Measurements from ENCODE around the gene TTC34. TPM values are rescaled to one million over a fixed set of nuclear protein-coding genes. Genes with fewer than 3 reads are reported as not detected.
"Not testable (repeated sequence)": the region's sequence is repeated elsewhere in the genome, so short reads cannot be mapped to it uniquely, and the experiment has no call there.

The TTC34 gene
- total and polyA plus RNA-seq, 2 of the 4 experiments (the other 2 are of a cell fraction), result under 0.01 to 0.09 TPM

- BruUV-seq (replicated peaks); H2BK5ac ChIP-seq (ENCODE audit: low read depth, low read length, poor library complexity, severe bottlenecking); H2AK5ac ChIP-seq (ENCODE audit: low read depth, low read length); H2AFZ ChIP-seq (replicated peaks; ENCODE audit: low read length, poor library complexity); DNase-seq; ATAC-seq (ENCODE audit: low read depth); H4K8ac ChIP-seq (ENCODE audit: low read depth in 2 of 2, low read length in 2 of 2); H3K79me1 ChIP-seq (ENCODE audit: low read depth in 1 of 2, low read length in 2 of 2); H3K9me1 ChIP-seq (ENCODE audit: insufficient read depth, low read length); H3K56ac ChIP-seq (ENCODE audit: extremely low read depth, insufficient read depth, low read length); H4K91ac ChIP-seq (ENCODE audit: insufficient read depth, low read depth, low read length); in situ Hi-C loops (cut with MboI; ENCODE audit: low sequenced_read_pairs); H3K4me3 ChIP-seq (ENCODE audit: insufficient read depth, low read depth, low read length); intact Hi-C loops (cut with micrococcal nuclease); H2BK15ac ChIP-seq (ENCODE audit: low read depth, low read length); H2BK120ac ChIP-seq (ENCODE audit: low read depth, low read length); H3K27me3 ChIP-seq (ENCODE audit: control insufficient read depth, insufficient read depth, low read length); H3K18ac ChIP-seq (ENCODE audit: low read depth, low read length); H3K9ac ChIP-seq (ENCODE audit: low read depth, low read length); H3K4me1 ChIP-seq (ENCODE audit: control insufficient read depth, insufficient read depth, low read length); H2BK20ac ChIP-seq (ENCODE audit: low read depth, low read length); H3K14ac ChIP-seq (replicated peaks; ENCODE audit: low read depth, low read length); POLR2A ChIA-PET (ENCODE audit: unreplicated experiment); H3K27ac ChIP-seq (ENCODE audit: insufficient read depth, low read length); H3K36me3 ChIP-seq (ENCODE audit: control insufficient read depth, insufficient read depth, low read length); dilution Hi-C loops (cut with HindIII; ENCODE audit: low sequenced_read_pairs, unreplicated experiment); H2AK9ac ChIP-seq (replicated peaks; ENCODE audit: low read depth, low read length, poor library complexity); H3K4me2 ChIP-seq (ENCODE audit: low read depth, low read length); H3K4ac ChIP-seq (ENCODE audit: low read depth, low read length); H3K23ac ChIP-seq (ENCODE audit: low read depth, low read length); H4K5ac ChIP-seq (ENCODE audit: low read depth, low read length); CTCF ChIA-PET; H4K20me1 ChIP-seq (ENCODE audit: insufficient read depth, low read length): not testable (repeated sequence)
- peaks cover 15% of the 10 kb centered on the region for H3K9me3 ChIP-seq (ENCODE audit: control insufficient read depth, insufficient read depth, low read length)
- WGBS, 2 experiments (ENCODE audit: extremely low coverage in 2 of 2, insufficient read length in 1 of 2), result no CpG with 5 or more reads among the region's 14 CpGs
Observed at GRCh38 chr1:2755426-2755825, 46.1 kb downstream of the TTC34 start.

- H4K5ac ChIP-seq (ENCODE audit: low read depth, low read length); H2AK9ac ChIP-seq (replicated peaks; ENCODE audit: low read depth, low read length, poor library complexity); H3K18ac ChIP-seq (ENCODE audit: low read depth, low read length); H3K9ac ChIP-seq (ENCODE audit: low read depth, low read length); H3K9me1 ChIP-seq (ENCODE audit: insufficient read depth, low read length); H3K4me3 ChIP-seq (ENCODE audit: insufficient read depth, low read depth, low read length); H3K23ac ChIP-seq (ENCODE audit: low read depth, low read length); CTCF ChIA-PET; H4K91ac ChIP-seq (ENCODE audit: insufficient read depth, low read depth, low read length); H3K27me3 ChIP-seq (ENCODE audit: control insufficient read depth, insufficient read depth, low read length); ATAC-seq (ENCODE audit: low read depth); H3K4ac ChIP-seq (ENCODE audit: low read depth, low read length); in situ Hi-C loops (cut with MboI; ENCODE audit: low sequenced_read_pairs); H4K20me1 ChIP-seq (ENCODE audit: insufficient read depth, low read length); BruUV-seq (replicated peaks); H2AFZ ChIP-seq (replicated peaks; ENCODE audit: low read length, poor library complexity); H2BK5ac ChIP-seq (ENCODE audit: low read depth, low read length, poor library complexity, severe bottlenecking); H3K56ac ChIP-seq (ENCODE audit: extremely low read depth, insufficient read depth, low read length); H3K4me2 ChIP-seq (ENCODE audit: low read depth, low read length); H2BK20ac ChIP-seq (ENCODE audit: low read depth, low read length); H2BK15ac ChIP-seq (ENCODE audit: low read depth, low read length); intact Hi-C loops (cut with micrococcal nuclease); POLR2A ChIA-PET (ENCODE audit: unreplicated experiment); H2BK120ac ChIP-seq (ENCODE audit: low read depth, low read length); H2AK5ac ChIP-seq (ENCODE audit: low read depth, low read length); H3K36me3 ChIP-seq (ENCODE audit: control insufficient read depth, insufficient read depth, low read length); H3K79me1 ChIP-seq (ENCODE audit: low read depth in 1 of 2, low read length in 2 of 2); H3K27ac ChIP-seq (ENCODE audit: insufficient read depth, low read length); DNase-seq; dilution Hi-C loops (cut with HindIII; ENCODE audit: low sequenced_read_pairs, unreplicated experiment); H4K8ac ChIP-seq (ENCODE audit: low read depth in 2 of 2, low read length in 2 of 2); H3K14ac ChIP-seq (replicated peaks; ENCODE audit: low read depth, low read length); H3K4me1 ChIP-seq (ENCODE audit: control insufficient read depth, insufficient read depth, low read length): not testable (repeated sequence)
- no CpG with 5 or more reads among the region's 10 CpGs for WGBS, 2 experiments (ENCODE audit: extremely low coverage in 2 of 2, insufficient read length in 1 of 2)
- peaks cover 18% of the 10 kb centered on the region for H3K9me3 ChIP-seq (ENCODE audit: control insufficient read depth, insufficient read depth, low read length)
Observed at GRCh38 chr1:2754597-2754996, 46.9 kb downstream of the TTC34 start.
